Activated CD8-positive, alpha-beta memory T cell treated with anti-CD3 and anti-CD28 coated beads, Interleukin-2, amount 50 U/mL, for 1 hour (primary cell): ENCODE data around the gene TBC1D2B.

Source experiments
- DNase-seq: peaks from one replicate; pipeline ENCODE4 v3.0.0-alpha.2; 2020; ENCODE audit errors: extremely low read depth

TBC1D2B gene

DNA sequence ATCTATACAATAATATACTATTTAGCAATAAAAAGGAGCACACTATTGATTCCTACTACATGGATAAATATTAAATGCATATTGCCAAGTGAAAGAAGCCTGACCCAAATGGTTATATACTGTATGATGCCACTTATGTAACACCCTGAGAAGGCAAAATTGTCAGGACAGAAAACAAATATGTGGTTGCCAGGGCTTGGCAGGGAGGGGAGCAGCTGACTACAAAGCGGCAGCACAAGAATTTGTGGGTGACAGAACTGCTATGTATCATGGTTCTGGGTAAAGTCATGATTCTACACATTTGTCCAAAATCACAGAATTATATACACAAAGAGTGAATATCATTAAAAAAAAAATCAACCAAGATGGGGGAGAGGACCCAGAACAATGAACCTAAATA is 22.5 kb downstream of the TBC1D2B start:
- no peak for DNase-seq

DNA sequence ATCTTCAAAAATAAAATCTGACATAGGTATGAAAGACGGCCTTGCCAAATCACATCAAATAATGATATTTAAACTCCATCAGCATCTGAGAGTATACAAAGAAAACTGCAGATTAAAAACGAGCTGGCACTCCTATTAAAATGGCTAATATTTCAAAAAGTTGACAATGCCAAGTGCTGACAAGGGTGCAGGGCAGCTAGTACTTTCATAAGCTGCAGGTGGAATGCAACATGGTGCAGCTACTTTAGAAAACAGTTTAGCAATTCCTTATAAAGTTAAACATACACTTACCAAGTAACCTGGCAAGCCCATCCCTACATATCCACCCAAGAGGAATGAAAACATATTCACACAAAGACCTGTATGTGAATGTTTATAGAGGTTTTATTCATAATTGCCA is 23.0 kb downstream of the TBC1D2B start:
- DNase-seq: no peak

DNA sequence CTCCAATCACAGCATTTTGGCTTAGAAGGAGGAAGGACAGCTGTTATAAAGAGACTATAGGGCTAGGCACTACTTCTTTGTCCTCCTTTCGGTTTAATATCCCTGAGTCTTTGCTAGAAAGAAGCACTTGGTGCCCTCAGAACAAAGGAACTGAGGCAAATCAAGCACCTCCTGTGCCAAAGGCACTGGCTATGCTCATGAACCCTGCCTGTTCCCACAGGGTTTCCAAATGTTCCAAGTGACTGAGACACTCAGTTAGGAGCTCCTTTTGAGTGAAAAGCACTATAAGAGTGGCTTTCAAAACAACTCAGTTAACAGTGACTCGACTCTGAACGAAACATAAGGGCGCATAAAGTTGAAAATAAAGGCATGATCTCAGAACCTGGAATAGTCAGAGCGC is 25.0 kb downstream of the TBC1D2B start:
- no peak for DNase-seq

DNA sequence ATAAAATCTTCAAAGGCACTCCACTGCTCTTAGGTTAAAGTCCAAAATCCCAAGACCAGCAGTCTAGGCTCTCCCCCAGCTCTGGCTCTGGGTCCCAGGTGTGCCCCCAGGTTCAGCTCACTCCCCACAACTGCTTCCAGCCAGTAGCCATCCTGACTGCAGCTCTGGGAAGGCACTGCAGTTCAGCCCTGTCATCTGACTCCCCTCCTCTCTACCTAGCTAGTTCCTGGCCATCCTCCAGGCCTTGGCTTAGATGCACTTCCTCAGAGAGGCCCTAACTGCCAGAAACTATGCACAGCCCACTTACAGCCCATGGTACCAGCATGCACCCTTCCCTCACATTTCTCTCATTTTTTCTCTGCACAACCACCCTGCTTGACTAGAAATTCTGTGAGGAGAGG is 25.5 kb downstream of the TBC1D2B start:
- DNase-seq: no peak

DNA sequence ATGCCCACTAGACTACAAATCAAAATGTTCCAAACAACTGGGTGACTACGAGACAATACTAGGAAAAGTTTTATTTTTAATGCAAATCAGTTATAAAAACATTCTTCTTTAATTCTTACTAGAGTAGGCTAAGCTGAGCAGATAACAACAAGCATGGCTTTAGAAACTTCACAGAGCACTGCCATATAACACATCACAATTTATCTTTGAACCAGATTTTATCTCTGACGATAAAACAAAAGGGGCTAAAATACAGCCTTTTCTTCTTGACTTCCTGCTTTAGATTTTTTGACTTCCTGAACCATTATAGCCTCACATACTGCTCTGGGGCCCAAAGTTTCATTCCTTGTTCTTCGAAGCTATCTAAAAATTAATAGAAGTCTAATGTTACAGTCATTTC is 25.9 kb downstream of the TBC1D2B start:
- DNase-seq: no peak

DNA sequence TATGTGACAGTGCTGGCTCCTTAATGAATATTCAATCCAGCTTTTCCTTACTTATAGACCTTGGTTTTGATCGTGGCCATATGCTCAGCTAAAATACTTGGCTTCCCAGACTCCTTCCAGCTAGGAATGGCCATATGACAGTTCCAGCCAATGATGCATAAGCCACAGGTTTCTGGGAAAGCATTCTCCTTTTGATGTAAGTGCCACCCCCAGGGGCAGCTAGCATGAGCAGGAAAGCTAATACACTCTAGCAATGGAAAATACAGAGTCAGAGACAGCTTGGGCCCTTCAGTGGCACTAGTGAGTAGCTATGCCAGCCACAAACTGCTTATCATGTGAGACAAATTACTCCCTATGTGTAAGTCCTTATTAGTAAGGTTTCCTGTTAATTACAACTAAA is 26.7 kb downstream of the TBC1D2B start:
- no peak for DNase-seq

DNA sequence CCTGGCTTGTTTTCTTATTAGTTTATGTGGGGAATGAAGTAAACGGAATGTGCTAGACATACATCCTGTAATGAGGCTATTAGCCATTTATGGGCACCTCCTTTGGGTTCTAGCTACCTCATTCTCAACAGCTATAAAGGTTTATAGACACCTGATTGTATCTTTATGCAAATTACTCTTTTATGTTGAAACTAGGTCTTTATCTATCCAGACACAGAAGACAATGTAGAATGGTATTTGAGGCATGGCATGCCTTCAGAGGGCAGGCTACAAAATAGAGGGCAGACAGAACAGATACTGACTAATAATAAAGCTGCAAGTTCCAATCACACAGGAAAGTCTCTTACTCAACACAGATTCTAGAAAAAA is 27.1 kb downstream of the TBC1D2B start:
- DNase-seq: no peak

DNA sequence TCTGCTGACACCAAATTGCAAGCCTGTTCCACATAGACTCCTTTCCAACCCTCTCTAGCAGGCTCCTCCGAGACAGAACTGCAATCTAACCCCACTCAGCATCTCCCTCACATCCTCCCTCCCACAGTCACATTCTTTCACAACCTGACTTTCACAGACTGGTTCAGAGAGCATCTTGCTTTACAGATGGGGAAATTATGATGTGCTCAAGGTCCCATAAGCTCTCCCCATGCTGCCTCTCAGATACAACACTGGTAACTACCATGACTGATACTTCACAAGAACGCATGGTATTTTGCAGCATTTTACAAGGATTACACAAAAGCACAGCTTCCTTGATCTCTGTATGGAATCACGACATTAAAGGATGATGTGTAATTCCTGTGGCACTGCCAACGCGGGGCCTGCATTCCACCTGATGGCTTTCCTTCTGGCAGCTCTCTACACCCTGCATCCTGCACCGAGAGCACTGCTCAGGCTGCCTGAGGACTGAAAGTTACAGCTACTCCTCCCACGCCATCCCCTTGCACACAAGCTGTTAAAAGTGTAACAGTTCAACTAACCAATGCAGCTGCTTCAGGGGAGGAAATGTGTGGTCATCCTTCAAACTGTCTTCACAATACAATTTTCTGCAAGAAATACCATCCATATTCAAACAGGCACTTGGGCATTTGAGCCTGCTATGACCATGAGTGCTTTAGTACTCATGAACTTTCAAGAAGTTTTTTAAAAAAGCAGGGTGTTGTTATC is 27.6 kb downstream of the TBC1D2B start:
- DNase-seq: no peak

DNA sequence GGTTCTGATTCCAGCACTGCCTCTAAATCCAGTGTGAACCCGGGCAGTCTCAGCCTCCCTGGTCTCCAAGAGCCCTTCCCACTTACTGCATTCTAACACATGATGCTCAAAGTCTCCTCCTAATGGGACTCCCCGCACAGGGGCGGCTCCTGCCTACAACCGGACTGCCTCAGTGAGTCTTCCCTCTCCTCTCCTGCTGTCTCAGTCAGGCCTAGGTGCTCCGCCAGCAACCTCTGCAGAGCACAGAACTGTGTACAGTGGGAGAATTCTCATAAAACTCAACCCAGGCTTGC is 28.9 kb downstream of the TBC1D2B start:
- DNase-seq: no peak

DNA sequence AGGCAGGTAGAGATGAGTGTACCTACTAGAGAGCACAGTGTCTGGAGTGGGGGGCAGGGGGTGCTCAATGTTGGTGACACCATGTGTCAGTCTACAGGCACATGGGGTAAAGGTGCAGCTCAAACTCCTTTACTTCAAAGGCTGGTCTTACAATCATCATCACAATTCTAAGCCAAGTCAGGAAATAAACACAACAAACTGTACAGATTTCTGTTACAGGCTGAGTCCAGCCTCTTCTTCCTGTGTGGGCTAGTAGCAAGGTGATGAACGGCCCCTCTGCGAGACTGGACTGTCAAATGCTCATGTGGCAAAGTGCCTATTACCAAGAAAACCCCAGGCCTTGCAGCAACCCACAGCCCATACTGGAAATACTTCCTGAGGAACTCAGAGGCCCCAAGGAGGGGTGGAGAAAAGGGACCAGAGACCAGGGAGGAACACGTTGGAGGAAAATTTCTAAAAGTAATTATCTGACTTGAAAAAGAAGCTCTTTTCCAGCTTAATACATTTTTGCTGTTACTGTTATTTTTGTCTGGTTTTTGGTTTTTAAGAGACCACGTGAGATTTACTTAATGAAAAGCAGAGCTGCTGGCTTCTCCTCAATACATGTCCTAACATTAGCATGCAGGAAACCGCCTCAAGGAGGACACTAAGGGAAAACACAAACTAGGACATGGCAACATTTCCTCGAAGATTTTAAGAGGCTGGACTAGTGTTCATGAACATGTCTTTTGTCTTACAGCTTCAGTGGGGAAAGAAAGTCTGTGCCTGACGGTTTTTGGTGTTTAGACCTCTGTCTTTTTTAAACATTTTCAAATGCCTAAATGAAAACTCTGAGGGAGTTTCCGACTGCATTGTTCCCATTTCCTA is 29.5 kb downstream of the TBC1D2B start:
- no peak for DNase-seq

DNA sequence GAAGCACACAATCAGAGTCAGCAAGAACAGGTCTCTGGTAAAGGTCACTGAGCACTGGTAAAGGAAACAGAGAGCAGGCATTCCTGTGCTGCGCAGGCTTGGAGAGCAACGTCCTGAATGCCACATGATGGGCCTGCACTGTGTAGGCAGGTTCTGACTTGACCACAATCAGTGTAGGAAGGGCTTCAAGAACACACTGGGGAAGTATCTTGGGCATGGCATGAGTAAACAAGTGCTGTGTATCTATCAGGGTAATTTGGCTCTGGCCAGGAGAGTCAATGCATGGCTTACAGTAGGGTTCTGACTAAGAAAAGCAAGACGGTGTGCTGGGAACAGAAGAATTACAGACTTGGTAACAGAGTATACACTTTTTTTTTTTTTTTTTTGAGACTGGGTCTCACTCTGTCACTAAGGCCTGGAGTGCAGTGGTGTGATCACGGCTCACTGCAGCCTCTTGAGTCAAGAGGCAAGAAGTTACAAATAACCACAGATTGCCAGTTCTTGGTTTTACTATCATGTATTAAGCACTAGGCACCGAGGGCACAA is 30.6 kb downstream of the TBC1D2B start:
- DNase-seq: no peak

DNA sequence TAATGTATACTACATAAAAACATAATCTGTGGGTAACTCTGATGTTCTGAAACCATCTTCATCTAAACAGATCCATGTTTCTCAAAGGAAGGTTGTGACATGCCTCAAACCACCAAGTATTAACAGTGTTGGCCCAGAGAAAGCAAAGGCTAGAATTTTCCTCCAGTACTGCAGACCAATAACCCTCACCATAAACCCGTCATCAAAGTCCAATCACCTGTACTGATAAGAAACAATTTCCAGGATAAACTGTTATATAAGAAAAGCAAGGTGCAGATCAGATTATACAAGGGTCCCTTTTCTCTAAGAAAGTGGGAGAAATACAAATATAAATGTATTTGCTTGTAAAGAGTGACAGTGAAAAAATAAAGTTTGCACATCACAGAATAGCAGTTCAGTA is 32.3 kb downstream of the TBC1D2B start:
- no peak for DNase-seq

DNA sequence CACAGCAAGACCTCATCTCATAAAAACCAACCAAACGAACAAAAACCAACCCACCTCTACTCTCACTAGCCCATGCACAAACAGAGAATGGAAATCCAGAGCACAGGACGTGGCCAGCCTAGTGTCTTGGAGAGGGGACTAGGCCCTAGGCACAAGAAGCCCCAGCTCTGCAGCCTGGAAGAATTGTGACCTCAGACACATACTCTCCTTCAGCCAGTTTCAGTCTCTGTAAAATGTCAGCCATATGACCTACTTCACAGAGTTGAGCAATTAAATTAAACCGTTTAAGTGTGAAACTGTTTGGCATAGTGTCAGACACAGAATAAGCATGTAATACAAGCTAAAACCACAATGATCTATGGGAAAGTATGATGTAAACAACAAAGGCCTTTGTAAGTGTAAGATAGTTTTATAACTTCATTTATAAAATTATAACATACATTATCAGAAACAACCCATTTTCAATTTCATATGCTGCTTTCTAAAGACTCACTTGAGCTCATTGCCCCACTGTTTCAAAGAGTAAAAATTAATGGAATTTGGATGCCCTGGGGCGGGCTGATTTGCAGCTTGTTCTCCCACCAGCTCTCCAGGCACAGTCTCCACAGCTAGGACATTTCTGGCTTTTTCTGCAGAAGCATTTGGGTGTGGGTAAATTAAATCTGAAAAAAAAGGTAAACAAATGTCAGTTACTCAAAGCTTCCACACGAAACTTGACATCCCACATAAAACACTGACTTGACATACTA is 32.9 kb downstream of the TBC1D2B start:
- DNase-seq: no peak

DNA sequence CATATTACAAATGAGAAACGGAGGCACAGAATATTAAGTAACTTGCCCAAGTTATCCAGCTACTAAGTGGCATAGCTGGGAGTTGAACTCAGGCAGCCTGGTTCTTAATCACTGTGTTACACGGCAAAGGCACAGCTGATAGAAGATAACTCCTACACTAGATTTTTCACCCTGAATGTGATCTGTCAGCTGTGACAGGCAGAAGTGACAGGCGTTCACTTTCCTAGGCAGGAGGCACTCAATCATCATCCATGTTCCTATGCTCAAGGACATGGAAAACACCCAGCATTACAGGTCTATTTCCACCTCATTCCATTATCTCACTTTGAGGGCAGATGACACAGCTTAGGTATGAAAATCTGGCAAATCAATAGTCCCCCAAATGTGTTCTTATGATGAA is 35.6 kb downstream of the TBC1D2B start:
- no peak for DNase-seq

DNA sequence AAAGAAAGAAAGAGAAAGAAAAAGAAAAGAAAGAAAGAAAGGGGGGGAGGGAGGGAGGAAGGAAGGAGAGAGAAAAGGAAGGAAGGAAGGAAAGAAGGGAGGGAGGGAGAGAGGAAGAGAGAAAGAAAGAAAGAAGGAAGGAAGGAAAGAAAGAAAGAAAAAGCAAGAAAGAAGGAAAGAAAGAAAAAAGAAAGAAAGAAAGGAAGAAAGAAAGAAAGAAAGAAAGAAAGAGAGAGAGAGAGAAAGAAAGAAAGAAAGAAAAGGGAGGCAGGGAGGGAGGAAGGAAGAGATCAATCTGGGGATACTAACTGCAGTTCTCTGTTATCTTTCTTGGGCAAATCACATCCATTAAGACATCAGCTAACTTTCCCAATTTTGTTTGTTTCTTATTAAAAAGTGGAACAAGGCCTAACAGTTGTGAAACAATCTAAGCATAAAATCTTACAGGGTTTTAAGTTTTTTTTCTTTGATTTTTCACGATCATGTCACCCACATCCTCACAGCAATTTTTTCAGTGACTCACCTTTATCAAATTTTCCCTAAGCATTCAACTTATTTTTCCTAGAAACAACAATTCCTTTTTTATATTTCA is 36.8 kb downstream of the TBC1D2B start:
- no peak for DNase-seq

DNA sequence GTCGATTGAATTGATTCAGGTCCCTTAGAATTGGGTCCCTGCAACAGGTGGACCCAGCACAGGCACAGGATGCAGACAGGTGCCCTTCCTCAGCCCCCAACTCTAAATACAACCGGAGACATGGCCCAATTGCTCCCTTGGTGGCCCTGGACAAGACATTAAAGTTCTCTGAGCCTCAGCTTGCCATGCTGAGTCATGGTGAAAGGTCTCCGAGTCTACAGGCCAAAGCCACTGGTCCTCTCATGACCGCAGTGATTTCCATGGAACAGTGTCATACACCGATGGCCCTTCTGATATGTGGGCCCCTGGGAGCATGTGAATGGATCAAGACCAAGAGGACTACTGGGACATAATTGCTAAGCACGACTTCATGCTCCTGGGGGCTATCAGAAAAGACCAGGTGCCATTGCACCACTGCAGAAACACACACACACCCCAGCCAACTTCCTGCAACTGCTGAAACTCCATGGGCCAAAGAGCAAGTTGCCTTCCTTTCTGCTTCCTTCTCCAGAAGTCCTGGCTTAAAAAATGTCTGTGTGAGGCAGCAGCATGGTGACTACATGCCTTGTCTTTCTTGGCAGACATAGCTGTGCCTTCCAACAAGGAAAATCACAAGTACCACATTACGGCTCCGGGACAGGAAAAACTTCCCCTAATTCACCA is 38.8 kb downstream of the TBC1D2B start:
- DNase-seq: no peak

DNA sequence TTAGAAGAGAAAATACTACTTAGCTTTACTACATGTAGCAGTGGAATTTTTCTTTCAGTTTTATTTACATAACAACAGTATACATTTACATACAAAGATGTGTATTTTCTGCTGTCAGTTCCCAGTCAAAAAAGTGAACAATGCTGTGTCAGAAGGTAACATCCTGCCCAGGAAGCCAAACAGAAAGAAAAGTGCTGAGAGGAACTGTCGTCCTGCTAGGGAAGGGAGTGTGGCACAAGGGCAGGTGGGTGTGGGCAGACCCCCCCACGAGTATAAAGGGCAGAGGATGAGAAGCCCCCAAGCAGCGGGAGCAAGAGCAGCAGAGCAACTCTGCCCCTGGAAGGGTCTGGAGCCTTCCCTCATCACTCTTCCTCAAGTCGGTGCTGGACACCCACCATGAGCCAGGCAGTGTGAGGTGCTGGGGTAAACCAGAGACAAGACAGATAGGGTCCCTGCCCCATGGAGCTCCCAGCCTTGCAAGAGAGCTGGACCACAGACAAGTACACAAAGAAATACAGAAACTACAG is 39.7 kb downstream of the TBC1D2B start:
- no peak for DNase-seq

DNA sequence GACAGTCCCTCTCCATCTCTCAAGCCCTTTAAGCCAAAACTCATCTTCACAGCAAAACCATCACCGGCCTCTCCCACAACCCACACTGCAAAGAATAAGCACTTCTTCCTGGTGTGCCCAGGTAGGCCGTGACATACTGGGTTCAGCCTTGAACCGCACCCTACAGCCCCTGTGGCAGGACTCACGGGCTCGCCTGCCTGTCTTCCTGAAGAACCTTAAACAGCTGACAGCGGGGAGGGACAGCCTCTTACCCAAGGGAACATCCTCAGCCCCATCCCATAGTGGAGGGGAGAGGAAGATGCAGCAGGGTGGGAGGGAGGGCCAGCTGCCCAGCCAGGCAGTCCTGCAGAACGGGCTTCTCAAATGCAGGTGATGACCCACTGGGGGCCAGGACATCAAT is 40.2 kb downstream of the TBC1D2B start:
- no peak for DNase-seq

DNA sequence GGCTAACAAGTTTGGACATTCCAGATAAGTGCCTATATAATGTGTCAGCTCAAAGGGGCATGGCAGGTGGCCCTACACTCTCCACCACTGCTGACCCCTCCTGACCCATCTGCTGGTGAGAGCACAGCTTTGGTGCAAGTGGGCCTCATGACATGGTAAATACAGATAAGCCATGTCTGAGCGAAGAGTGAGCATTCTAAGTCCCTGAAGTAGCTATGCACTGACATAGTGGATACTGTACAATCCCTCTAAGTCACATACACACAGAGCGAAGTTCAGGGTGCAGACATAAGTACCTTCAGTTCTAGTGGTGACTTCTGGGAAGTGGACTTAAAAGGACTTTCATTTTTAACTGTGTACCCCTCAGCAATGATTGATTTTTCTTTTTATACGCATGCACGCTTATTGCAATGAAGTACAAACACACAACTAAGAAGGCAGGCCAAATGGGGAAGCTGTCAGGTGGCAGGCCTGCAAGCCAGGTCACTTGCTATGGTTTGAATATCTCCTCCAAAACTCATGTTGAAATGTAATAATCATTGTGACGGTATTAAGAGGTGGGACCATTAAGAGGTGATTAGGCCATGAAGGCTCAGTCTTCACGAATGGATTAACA is 41.5 kb downstream of the TBC1D2B start:
- no peak for DNase-seq

DNA sequence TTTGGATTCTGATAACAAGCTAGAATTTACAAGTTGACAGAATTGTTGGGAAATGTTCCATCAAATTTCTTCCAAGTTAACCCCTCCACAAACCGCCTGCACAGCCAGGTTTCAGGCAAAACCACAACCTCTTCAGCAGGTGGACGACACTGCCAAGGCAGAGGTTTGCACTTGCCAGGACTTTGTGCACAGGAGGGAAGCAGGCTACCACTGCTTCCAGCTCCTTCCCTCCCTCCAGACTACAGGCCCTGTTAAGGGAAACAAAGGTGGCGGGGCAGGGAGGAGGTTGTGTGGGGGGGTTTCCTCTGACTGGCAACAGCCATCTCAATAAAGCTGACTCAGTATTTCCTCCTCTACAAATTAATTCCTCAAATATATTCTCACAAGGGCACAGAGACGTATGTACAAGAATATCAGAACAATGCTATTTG is 42.2 kb downstream of the TBC1D2B start:
- no peak for DNase-seq
